IMR-90 (cell line): ENCODE measurements around the gene TP53AIP1.

Experiments used
- BHLHE40 ChIP-seq: fragments of 150-350 bp; IDR thresholded peaks from 2 replicates; pipeline ENCODE4 v1.6.1; 2016; ENCODE audit warnings: mild to moderate bottlenecking, low read depth, low read length
- CEBPB ChIP-seq: IDR thresholded peaks from 2 replicates; pipeline ENCODE4 v1.6.1; 2012; ENCODE audit warnings: low read depth, low read length, improper control_type of control experiment
- MAFK ChIP-seq: IDR thresholded peaks from 2 replicates; pipeline ENCODE4 v1.6.1; 2012; ENCODE audit warnings: low read depth, low read length, improper control_type of control experiment
- POLR2A ChIP-seq: IDR thresholded peaks from 2 replicates; pipeline ENCODE4 v1.6.1; 2012; ENCODE audit warnings: mild to moderate bottlenecking, low read depth, low read length
- RFX5 ChIP-seq: IDR thresholded peaks from 2 replicates; pipeline ENCODE4 v1.8.0; 2012; ENCODE audit warnings: low read depth, mild to moderate bottlenecking, low read length, moderate library complexity
- SMC3 ChIP-seq: fragments of 150-350 bp; IDR thresholded peaks from 2 replicates; pipeline ENCODE4 v1.6.1; 2016; ENCODE audit warnings: low read depth, mild to moderate bottlenecking, antibody characterized with exemption, low read length, moderate library complexity
- TF ChIP-seq, protein P1 (sequence below): conservative IDR thresholded peaks from 2 replicates; pipeline ENCODE4 v1.5.1; 2012; ENCODE audit warnings: mild to moderate bottlenecking, low read depth, low read length, improper control_type of control experiment
- TF ChIP-seq, protein P2 (sequence below): fragments of 150-350 bp; IDR thresholded peaks from 2 replicates; pipeline ENCODE4 v1.6.1; 2017; ENCODE audit warnings: mild to moderate bottlenecking, antibody characterized with exemption, low read length, low read depth

DNA sequence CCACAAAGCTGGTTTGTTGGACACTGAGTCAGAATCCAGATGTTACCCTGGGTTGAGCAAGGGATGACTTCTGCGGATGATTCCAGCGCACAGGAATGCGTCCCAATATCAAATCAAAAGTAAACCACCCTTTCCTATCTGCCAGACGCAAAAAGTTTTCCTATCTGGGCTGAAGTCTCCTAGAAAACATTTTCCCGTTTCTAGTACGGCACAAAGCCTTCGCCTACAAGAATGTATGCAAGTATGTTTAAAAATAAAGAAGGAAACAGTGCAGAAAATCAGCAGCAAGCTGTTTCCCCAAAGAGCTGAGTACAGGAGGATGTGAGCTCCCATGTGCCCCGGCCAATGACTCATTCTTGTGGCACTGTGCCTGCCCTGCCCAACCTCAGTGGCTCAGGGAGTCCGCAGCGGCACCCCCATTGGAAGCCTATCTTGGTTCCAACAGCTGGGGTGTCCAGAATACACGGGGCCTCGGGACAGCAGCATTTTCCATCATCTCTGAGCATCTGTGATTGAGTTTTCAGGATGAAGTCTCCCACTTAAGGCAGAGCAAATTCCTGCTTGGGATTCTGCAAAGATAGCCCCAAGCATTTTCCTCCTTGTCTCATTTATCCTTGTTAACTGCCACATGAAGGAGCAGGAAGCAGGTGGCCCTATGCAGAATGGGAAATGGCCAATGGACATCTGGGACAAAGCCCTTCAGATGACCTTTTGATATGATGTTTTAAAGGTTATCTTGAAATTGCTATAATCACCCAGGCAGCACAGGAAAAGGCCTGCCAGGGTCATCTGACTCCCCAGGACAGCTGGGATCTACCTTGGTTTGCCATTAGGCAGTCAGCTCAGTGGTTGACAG is 34.1 kb downstream of the TP53AIP1 start:
- TF ChIP-seq, protein P1, sequence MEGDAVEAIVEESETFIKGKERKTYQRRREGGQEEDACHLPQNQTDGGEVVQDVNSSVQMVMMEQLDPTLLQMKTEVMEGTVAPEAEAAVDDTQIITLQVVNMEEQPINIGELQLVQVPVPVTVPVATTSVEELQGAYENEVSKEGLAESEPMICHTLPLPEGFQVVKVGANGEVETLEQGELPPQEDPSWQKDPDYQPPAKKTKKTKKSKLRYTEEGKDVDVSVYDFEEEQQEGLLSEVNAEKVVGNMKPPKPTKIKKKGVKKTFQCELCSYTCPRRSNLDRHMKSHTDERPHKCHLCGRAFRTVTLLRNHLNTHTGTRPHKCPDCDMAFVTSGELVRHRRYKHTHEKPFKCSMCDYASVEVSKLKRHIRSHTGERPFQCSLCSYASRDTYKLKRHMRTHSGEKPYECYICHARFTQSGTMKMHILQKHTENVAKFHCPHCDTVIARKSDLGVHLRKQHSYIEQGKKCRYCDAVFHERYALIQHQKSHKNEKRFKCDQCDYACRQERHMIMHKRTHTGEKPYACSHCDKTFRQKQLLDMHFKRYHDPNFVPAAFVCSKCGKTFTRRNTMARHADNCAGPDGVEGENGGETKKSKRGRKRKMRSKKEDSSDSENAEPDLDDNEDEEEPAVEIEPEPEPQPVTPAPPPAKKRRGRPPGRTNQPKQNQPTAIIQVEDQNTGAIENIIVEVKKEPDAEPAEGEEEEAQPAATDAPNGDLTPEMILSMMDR = no peak
- TF ChIP-seq MAFK = no peak
- TF ChIP-seq BHLHE40 = no peak
- TF ChIP-seq RFX5 = no peak
- no peak for TF ChIP-seq POLR2A
- TF ChIP-seq, protein P2, sequence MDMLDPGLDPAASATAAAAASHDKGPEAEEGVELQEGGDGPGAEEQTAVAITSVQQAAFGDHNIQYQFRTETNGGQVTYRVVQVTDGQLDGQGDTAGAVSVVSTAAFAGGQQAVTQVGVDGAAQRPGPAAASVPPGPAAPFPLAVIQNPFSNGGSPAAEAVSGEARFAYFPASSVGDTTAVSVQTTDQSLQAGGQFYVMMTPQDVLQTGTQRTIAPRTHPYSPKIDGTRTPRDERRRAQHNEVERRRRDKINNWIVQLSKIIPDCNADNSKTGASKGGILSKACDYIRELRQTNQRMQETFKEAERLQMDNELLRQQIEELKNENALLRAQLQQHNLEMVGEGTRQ = peak; percentile 59; the same call in 1 of the 2 replicates
- TF ChIP-seq SMC3 = no peak
- peak; percentile 90 for TF ChIP-seq CEBPB
